ENCODE results near the gene SLAIN2. TPM values are rescaled to one million over a fixed set of nuclear protein-coding genes. Genes with fewer than 3 reads are reported as not detected.

The SLAIN2 gene
- total RNA-seq, 4 donors from 2014 or later: 28.4 to 355 (median 55.8) TPM

- H3K9me3 ChIP-seq: no peaks in the 10 kb centered on the region
- in situ Hi-C loops (cut with MboI; ENCODE audit: low pct_ligation_motif_present in 1 of 4, low pct_unique_long_range_greater_than_20kb in 1 of 4, low sequenced_read_pairs in 3 of 4): loop anchor here in 2 of 4 donors (25.0 kb wide), 1 partner anchor 445 kb away; the partner anchor contains the start of gene FRYL (in 2 of the 2)
- WGBS, 2 donors (ENCODE audit: low coverage in 1 of 2): 0 to 3% methylated on average over 3 to 5 of the region's 5 CpGs
- peak overlapping the region; percentile 80 to 97 (median 94) for H3K4me3 ChIP-seq
- no peaks in the 10 kb centered on the region for H3K27me3 ChIP-seq
- TF ChIP-seq EP300 (IDR thresholded peaks at IDR 0.05; ENCODE audit: low read depth) (no peak), POLR2AphosphoS5 (IDR thresholded peaks at IDR 0.05) (no peak)
- H3K27ac ChIP-seq: peak overlapping the region; percentile 98 to 99 (median 98)
- H3K4me1 ChIP-seq: peaks cover 9 to 69% (median 39%) of the 10 kb centered on the region in 4 donors
- H3K36me3 ChIP-seq: no peaks in the 10 kb centered on the region
- intact Hi-C loops (cut with DNase I; ENCODE audit: low total_unique reads): no loop called here
- no peak for DNase-seq
Measured at GRCh38 chr4:48342606-48342880, 1.2 kb downstream of the SLAIN2 start.

DNA sequence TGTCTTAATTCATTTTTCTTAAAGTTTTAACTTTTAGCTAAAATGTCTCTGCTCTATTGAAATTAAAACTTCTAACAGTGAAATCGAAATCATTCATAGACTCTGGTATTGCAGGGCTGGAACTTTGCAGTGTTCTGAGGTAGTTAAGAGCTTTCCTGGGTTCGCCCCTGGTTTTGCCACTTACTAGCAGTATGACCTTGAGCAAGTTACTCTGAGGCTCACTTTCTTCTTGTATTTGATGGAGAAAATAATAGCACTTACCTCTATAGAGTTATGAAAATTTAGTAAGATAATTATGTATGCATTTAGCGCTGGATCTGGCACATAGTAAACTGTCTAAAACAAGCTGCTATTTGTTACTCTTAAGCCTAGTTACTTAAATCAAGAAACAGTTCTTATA lies 1.7 kb downstream of the SLAIN2 start:
- 13 to 20% methylated on average over 3 of the region's 3 CpGs for WGBS, 2 donors (ENCODE audit: low coverage in 1 of 2)
- Histone ChIP-seq H3K4me1 (peaks cover 9 to 65% (median 36%) of the 10 kb centered on the region in 4 donors), H3K9me3 (no peaks in the 10 kb centered on the region), H3K36me3 (no peaks in the 10 kb centered on the region), H3K4me3 (peak overlapping the region in 3 of 4 donors; percentile 94 to 97 (median 95)), H3K27ac (peak overlapping the region in 3 of 4 donors; percentile 27 to 99 (median 99)), H3K27me3 (no peaks in the 10 kb centered on the region)
- in situ Hi-C loops (cut with MboI; ENCODE audit: low pct_ligation_motif_present in 1 of 4, low pct_unique_long_range_greater_than_20kb in 1 of 4, low sequenced_read_pairs in 3 of 4): loop anchor here in 2 of 4 donors (25.0 kb wide), 1 partner anchor 444 kb away; the partner anchor contains the start of gene FRYL (in 2 of the 2)
- DNase-seq: no peak
- intact Hi-C loops (cut with DNase I; ENCODE audit: low total_unique reads): no loop called here
- TF ChIP-seq POLR2A (IDR thresholded peaks at IDR 0.05): no peak
- no peak for TF ChIP-seq POLR2AphosphoS5 (IDR thresholded peaks at IDR 0.05)
- TF ChIP-seq CTCF (IDR thresholded peaks at IDR 0.05): no peak
- no peak for TF ChIP-seq EP300 (IDR thresholded peaks at IDR 0.05; ENCODE audit: low read depth)

- in situ Hi-C loops (cut with MboI; ENCODE audit: low pct_ligation_motif_present in 1 of 4, low pct_unique_long_range_greater_than_20kb in 1 of 4, low sequenced_read_pairs in 3 of 4) (loop anchor here in 2 of 4 donors (25.0 kb wide), 1 partner anchor 444 kb away; the partner anchor contains the start of gene FRYL (in 2 of the 2)), intact Hi-C loops (cut with DNase I; ENCODE audit: low total_unique reads) (no loop called here)
- H3K27me3 ChIP-seq: no peaks in the 10 kb centered on the region
- no peak for TF ChIP-seq POLR2A (IDR thresholded peaks at IDR 0.05)
- no peak for TF ChIP-seq EP300 (IDR thresholded peaks at IDR 0.05; ENCODE audit: low read depth)
- no peak for TF ChIP-seq CTCF (IDR thresholded peaks at IDR 0.05)
- TF ChIP-seq POLR2AphosphoS5 (IDR thresholded peaks at IDR 0.05): no peak
- peak overlapping the region in 3 of 4 donors; percentile 27 to 99 (median 99) for H3K27ac ChIP-seq
- H3K9me3 ChIP-seq: no peaks in the 10 kb centered on the region
- 50% methylated on average over 1 of the region's 1 CpG for WGBS, 2 donors (ENCODE audit: low coverage in 1 of 2)
- peaks cover 9 to 65% (median 33%) of the 10 kb centered on the region in 4 donors for H3K4me1 ChIP-seq
- H3K4me3 ChIP-seq: peak overlapping the region in 1 of 4 donors; percentile 97
- no peak for DNase-seq
- no peaks in the 10 kb centered on the region for H3K36me3 ChIP-seq
Measured at GRCh38 chr4:48343551-48343950, 2.2 kb downstream of the SLAIN2 start.

DNA sequence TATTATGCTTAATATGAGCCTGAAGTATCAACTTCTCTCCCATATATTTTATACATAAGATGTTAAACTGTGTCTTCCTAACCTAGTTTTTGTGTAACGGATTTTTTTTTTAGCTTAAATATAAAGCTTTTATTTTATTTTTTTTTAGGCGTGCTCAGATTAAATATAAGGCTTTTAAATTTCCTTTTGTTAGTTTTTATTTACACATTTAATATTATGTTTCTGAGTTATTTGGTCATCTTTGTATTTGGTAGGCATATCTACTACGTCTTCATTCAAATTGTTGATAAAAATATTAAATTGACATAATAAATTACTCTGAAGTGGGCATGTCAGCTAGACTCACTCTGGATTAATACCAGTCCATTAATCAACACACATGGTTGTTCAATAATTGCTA lies 4.2 kb downstream of the SLAIN2 start:
- in situ Hi-C loops (cut with MboI; ENCODE audit: low pct_ligation_motif_present in 1 of 4, low pct_unique_long_range_greater_than_20kb in 1 of 4, low sequenced_read_pairs in 3 of 4): loop anchor here in 2 of 4 donors (25.0 kb wide), 1 partner anchor 442 kb away; the partner anchor contains the start of gene FRYL (in 2 of the 2)
- H3K4me1 ChIP-seq: peaks cover 19 to 67% (median 30%) of the 10 kb centered on the region in 4 donors
- 90 to 92% methylated on average over 3 of the region's 3 CpGs for WGBS, 2 donors (ENCODE audit: low coverage in 1 of 2)

More for the DNA sequence above, 4.2 kb downstream of the SLAIN2 start:
- Histone ChIP-seq H3K27ac (no peak overlapping the region), H3K4me3 (no peak overlapping the region), H3K36me3 (no peaks in the 10 kb centered on the region), H3K27me3 (no peaks in the 10 kb centered on the region), H3K9me3 (no peaks in the 10 kb centered on the region)
- no peak for DNase-seq
- intact Hi-C loops (cut with DNase I; ENCODE audit: low total_unique reads): no loop called here
- TF ChIP-seq POLR2AphosphoS5 (IDR thresholded peaks at IDR 0.05) (no peak), CTCF (IDR thresholded peaks at IDR 0.05) (no peak), EP300 (IDR thresholded peaks at IDR 0.05; ENCODE audit: low read depth) (no peak), POLR2A (IDR thresholded peaks at IDR 0.05) (no peak)

All from transverse colon (tissue), 4 donors.